ENCODE measurements around the gene GON7. TPM values are rescaled to one million over a fixed set of nuclear protein-coding genes. Genes with fewer than 3 reads are reported as not detected.

The GON7 gene
- total and polyA plus RNA-seq, 2 of the 8 experiments (the other 6 are each of a cell fraction or from before 2014, with no cell fraction given) = 3.8 to 9.9 TPM

DNA sequence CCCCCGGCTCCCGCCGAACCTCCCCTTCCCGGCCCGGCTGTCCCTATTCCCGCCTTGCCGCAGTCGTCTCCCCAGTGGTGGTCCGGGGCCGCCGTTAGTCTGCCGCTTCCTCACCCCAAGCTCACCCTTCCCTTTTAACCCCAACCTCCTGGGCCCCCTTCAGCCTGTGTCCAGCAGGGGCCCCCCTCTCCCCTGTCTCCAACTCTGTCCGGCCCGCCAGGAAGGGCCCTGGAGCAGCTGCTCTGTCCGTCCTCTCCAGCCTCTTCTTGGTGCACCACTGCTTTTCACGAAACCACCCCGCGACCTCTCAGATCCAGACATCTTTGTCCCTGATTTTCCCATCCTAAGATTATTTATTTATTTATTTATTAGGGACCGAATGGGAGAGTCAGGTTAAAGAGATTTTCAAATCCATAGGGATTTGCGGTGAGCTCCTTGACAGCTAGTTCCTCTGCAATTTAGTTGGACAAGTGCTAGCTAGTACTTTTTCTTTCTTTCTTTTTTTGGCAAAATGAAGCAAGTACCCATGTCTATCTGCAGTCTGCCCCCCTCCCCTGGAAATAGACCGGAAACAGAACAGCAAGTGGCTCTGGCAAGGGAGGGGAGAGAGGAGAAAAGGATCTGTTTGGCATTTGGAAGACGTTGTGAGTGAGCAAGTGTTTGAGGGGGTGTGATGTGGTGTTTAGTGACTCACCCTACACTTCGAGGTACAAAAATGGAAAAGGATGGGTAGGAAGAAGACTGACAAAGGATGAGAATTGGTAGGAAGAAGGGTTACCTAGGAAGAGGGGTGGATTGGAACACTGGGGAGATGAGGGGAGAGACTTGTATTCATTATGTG is 823 bp upstream of the GON7 start (continued):
- no peak for TF ChIP-seq CBX8 (IDR thresholded peaks at IDR 0.05; ENCODE audit: borderline replicate concordance, low read depth, low read length)
- TF ChIP-seq NANOG (IDR thresholded peaks at IDR 0.05; ENCODE audit: insufficient read depth, low read depth, low read length, poor library complexity, severe bottlenecking) = no peak
- TF ChIP-seq SIN3A (conservative IDR thresholded peaks at IDR 0.05 in 1 of 2, IDR thresholded peaks at IDR 0.05 in 1 of 2; ENCODE audit: low read depth in 1 of 2, low read length in 2 of 2) = peak in 1 of 2 experiments; percentile 1; a peak in 1 of 4 replicates
- no peak for TF ChIP-seq HDAC6 (IDR thresholded peaks at IDR 0.05; ENCODE audit: low read depth, low read length)
- peak; percentile 16 for TF ChIP-seq SAP30 (IDR thresholded peaks at IDR 0.05; ENCODE audit: insufficient read depth, insufficient replicate concordance, low read length)
- no peak for TF ChIP-seq ATF2 (IDR thresholded peaks at IDR 0.05; ENCODE audit: low read length)
- peak; percentile 67 for TF ChIP-seq KDM5A (IDR thresholded peaks at IDR 0.05; ENCODE audit: low read length)
- TF ChIP-seq EGR1 (IDR thresholded peaks at IDR 0.05; ENCODE audit: borderline replicate concordance, low read depth, low read length) = no peak
- TF ChIP-seq ASH2L (IDR thresholded peaks at IDR 0.05; ENCODE audit: low read length) = peak; percentile 13
- no peak for TF ChIP-seq MAFK (IDR thresholded peaks at IDR 0.05; ENCODE audit: low read depth, low read length)
- TF ChIP-seq YY1 (IDR thresholded peaks at IDR 0.05; ENCODE audit: low read depth, low read length) = no peak
- TF ChIP-seq NRF1 (IDR thresholded peaks at IDR 0.05; ENCODE audit: low read depth, low read length) = no peak
- no peak for TF ChIP-seq CTBP2 (IDR thresholded peaks at IDR 0.05; ENCODE audit: borderline replicate concordance, insufficient read depth, insufficient read length, low read length)
- TF ChIP-seq JUND (IDR thresholded peaks at IDR 0.05; ENCODE audit: low read length) = no peak
- 0 out of 2 replicates have a peak, but pooled peaks have one; percentile 12 for TF ChIP-seq TBP (IDR thresholded peaks at IDR 0.05; ENCODE audit: low read depth, low read length)
